DMS 273 (cell line): ENCODE results near the gene AATF.
A peak's percentile ranks its signal among the peaks of the same experiment; 100 is the strongest.

Source experiments
- DNase-seq: peaks from one replicate; lab custom pipeline; 2025; ENCODE audit not compliant: unreplicated experiment; lab: John Stamatoyannopoulos, UW

The AATF gene

DNA sequence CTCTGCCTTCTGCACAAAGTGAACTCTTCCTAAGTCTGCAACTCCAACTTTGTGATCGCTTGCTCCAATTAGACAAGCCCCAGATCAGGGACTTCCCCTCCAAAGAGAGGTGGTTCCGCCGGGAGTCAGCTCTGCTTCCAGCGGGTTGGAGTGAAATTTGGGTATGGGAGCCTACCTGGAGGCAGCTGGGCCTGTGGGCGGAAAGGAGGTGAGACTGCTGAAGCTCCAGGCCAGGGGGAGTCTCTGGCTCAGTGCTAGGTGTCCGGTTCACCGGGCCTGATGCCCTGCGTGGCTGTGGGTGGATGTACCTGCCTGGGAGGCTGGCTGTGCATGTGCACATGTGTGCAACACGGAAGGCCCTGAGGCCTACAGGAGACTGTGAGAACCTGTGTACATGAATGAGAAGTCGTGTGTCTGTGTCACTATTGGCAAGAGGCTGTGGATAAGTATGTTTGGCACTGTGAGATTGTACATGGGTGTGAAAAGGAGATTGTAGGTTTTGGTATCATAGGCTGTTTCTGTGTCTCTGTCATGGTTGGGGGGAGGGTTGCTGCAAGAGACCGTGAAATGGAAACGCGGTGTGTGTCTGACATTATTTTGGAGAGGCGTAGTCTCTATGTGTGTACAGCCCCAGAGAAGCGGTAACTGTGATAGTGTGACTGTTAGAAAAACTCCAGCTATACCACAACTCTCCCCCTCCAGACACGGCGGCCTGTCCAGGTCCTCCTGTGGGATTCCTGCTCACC, 7.3 kb upstream of the AATF start:
- no peak for DNase-seq

DNA sequence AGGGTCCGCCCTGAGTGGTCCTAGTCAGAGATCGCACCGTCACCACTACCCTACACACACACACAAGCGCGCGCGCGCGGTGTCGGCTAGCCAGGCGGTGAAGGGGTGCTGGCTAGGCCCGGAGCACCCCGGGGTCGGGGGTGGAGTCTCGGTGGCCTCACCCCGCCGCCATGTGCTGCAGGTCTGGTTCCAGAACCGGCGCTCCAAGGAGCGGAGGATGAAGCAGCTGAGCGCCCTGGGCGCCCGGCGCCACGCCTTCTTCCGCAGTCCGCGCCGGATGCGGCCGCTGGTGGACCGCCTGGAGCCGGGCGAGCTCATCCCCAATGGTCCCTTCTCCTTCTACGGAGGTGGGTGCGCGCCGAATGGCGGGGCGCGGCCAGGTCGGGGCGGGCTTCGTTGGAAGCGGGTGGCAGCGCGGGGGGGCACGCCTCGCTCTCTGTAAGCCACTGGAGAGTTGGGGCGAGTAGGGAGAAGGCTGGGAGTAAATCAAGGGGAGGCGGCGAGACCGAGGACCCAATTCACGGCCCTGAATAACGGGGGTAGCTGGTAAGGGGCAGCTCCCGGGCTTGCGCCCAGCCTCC, 6.6 kb upstream of the AATF start:
- no peak for DNase-seq

GRCh38 chr17:36942631-36943125, 6.1 kb upstream of the AATF start:
- no peak for DNase-seq

- DNase-seq: no peak
These were observed 5.2 kb upstream of the AATF start for GRCh38 chr17:36943250-36944191.

GRCh38 chr17:36944553-36944952, 4.2 kb upstream of the AATF start:
- no peak for DNase-seq

DNA sequence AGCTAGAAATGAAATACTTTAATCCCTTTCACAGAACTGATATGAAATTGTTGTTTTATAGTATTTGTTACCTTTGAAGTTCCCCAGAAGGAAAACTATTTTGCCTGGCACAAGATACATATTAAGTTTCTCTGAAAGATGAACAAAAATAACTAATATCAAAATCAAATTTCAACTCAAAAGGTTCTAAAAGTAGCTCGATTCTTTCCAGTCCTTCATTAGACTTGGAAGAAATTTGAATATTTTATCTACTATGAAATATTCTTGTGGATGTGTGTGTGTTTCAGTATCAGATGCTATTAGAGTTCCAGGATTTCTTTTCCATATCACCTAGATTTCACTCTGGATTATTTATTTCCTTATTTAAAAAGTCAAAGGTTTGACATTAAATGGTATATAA, 3.6 kb upstream of the AATF start:
- no peak for DNase-seq

GRCh38 chr17:36945959-36946725, 2.6 kb upstream of the AATF start:
- DNase-seq: no peak

GRCh38 chr17:36946726-36947091, 2.0 kb upstream of the AATF start:
- DNase-seq: no peak

DNA sequence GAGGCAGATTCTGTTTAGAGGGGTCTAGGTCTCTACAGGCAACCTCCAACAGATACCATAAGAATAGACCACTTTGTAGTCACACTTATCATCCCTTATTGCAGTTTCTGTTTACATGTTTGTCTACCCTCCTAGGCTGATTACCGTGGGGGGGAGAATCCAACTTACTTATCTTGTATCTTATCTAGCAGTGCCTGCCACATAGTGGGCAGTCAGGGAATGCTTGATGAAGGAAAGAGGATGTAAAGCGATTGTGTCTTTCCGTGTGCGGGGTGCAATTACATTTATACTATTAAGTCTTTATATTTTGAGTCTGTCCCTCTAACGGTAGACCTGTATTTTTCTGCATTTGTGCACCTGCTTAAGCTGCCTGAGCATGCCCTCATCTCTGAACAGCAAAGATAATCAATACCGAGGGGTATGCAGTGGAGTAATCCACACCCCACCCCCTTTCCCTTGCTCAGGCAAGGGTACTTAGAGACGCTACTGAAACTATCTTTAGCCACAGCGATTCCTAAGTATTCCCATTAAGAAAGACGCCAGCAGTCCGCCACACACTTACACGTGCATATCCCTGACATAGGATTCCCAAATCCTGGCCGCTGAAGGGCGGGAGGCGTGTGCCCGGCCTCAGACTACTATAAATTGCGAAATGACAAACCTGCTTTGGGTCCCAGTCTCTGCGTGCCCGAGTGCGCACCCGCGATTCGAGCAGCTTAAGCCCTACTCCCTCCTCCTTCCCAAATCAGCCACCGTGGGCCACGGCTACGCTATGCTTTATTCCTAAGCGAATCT, 635 bp upstream of the AATF start:
- peak; percentile 38 for DNase-seq

GRCh38 chr17:36949461-36949927, 740 bp downstream of the AATF start:
- DNase-seq: no peak

GRCh38 chr17:36950027-36950426, 1.3 kb downstream of the AATF start:
- DNase-seq: no peak

DNA sequence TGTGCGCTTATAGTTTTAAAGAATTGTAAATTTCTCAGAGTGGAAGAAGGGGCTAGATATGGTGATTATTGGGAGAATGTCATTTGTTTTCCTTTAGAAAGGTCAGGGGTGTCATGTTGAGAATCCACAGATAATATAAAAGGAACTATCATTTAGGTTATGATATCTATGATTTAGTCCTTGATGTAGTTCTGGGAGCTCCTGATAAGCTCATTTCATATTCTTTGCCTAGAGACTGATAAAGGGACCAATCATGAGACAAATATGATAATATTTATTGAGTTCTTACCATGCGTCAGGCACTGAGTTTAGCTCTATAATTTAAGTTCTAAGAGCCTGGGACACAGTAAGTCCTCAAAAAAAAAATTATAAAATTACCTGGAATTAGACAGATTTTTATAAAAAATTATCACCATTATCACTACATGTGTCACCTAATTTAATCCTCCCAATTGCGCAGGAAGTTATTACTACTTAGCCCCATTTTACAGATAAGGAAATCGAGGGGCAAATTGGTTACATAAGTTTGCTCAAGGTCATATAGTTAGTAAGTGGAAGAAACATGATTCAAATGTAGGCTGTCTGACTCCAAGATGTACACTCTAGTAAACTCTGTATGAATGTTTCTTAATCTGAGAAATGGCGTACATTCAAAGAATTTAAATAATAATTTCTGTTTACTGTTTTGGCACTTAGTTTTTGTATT, 2.5 kb downstream of the AATF start:
- DNase-seq: no peak

GRCh38 chr17:36971508-36971907, 22.8 kb downstream of the AATF start:
- DNase-seq: no peak

GRCh38 chr17:36972186-36972700, 23.5 kb downstream of the AATF start:
- DNase-seq: no peak

- no peak for DNase-seq
These were observed 24.2 kb downstream of the AATF start for GRCh38 chr17:36972905-36973304.

GRCh38 chr17:36975922-36976515, 27.3 kb downstream of the AATF start:
- no peak for DNase-seq

- DNase-seq: no peak
These were observed 28.3 kb downstream of the AATF start for GRCh38 chr17:36977066-36977465.

DNA sequence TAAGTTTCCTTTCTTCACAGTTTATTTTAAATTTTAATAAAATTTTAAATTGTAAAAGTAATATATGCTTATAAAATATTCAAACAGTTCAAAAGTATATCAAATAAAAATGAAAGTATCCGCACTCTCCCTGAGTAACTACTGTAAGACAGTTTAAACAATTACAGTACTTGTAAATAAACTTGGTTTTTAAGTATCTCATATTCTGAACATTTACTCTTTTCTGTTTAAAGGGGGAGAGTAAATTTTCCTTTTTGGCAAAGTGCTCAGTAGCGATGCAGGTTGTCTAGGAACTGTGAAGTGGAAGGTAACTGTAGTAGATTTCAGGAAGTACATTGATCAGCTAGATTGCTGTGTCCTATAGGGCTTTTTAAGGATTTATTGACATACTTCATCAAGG, 28.8 kb downstream of the AATF start:
- DNase-seq: no peak
